IMR-90 (cell line): Measurements from ENCODE around the gene ARHGAP24. TPM values are rescaled to one million over a fixed set of nuclear protein-coding genes. Genes with fewer than 3 reads are reported as not detected.

Experiments used
- ATAC-seq: fragments of 200-7000 bp; cut with Tn5 transposase; 2 replicates; pipeline ENCODE4 v1.9.1; 2020; ENCODE audit warnings: low read depth, mild to moderate bottlenecking, moderate library complexity
- BruUV-seq: library from RNA; stranded (reverse); fragments of 400-500 nt; replicated peaks from 2 replicates; lab custom pipeline; 2021; lab: Mats Ljungman, UMichigan
- CTCF ChIA-PET: fragments of 300-600 bp; formaldehyde crosslinking; extraction: SDS; loops from one replicate; lab custom pipeline; 2021; ENCODE audit warnings: antibody characterized with exemption; lab: Yijun Ruan, JAX
- POLR2A ChIA-PET: fragments of 300-600 bp; sonication (Branson Sonifier 250); formaldehyde crosslinking; loops from one replicate; lab custom pipeline; 2022; ENCODE audit warnings: antibody characterized with exemption; ENCODE audit not compliant: unreplicated experiment; lab: Charles Lee
- DNase-seq: peaks from one replicate; pipeline ENCODE4 v3.0.0; 2013
- H2AFZ ChIP-seq: replicated peaks from 2 replicates; pipeline ENCODE3; 2013; ENCODE audit warnings: low read length, mild to moderate bottlenecking; ENCODE audit not compliant: poor library complexity
- H2AK5ac ChIP-seq: 2 replicates; pipeline ENCODE4 v1.6.1; 2013; ENCODE audit warnings: low read depth, low read length, inconsistent platforms
- H2AK9ac ChIP-seq: replicated peaks from 2 replicates; pipeline ENCODE3; 2013; ENCODE audit warnings: mild to moderate bottlenecking, low read depth, low read length, moderate library complexity; ENCODE audit not compliant: poor library complexity
- H2BK120ac ChIP-seq: 2 replicates; pipeline ENCODE4 v1.6.1; 2013; ENCODE audit warnings: low read depth, low read length, inconsistent platforms
- H2BK15ac ChIP-seq: 3 replicates; pipeline ENCODE4 v1.6.1; 2013; ENCODE audit warnings: low read depth, low read length, inconsistent platforms
- H2BK20ac ChIP-seq: 2 replicates; pipeline ENCODE4 v1.6.1; 2013; ENCODE audit warnings: low read depth, mild to moderate bottlenecking, inconsistent platforms, low read length, moderate library complexity
- H2BK5ac ChIP-seq: 2 replicates; pipeline ENCODE4 v1.6.1; 2013; ENCODE audit warnings: mild to moderate bottlenecking, low read depth, low read length, inconsistent platforms; ENCODE audit not compliant: poor library complexity, severe bottlenecking
- H3K14ac ChIP-seq: replicated peaks from 2 replicates; pipeline ENCODE4 v1.6.1; 2013; ENCODE audit warnings: low read depth, low read length, inconsistent platforms
- H3K18ac ChIP-seq: 2 replicates; pipeline ENCODE4 v1.6.1; 2013; ENCODE audit warnings: low read depth, low read length, control low read depth
- H3K23ac ChIP-seq: 2 replicates; pipeline ENCODE4 v1.6.1; 2013; ENCODE audit warnings: low read depth, low read length, inconsistent platforms
- H3K27ac ChIP-seq: 2 replicates; pipeline ENCODE4 v1.5.1; 2013; ENCODE audit warnings: mild to moderate bottlenecking, control low read depth, low read length; ENCODE audit not compliant: insufficient read depth
- H3K27me3 ChIP-seq: 2 replicates; pipeline ENCODE4 v1.6.1; 2013; ENCODE audit warnings: low read length; ENCODE audit not compliant: control insufficient read depth, insufficient read depth
- H3K36me3 ChIP-seq: 2 replicates; pipeline ENCODE4 v1.6.1; 2013; ENCODE audit warnings: low read length, mixed read lengths; ENCODE audit not compliant: control insufficient read depth, insufficient read depth
- H3K4ac ChIP-seq: 2 replicates; pipeline ENCODE4 v1.6.1; 2013; ENCODE audit warnings: low read depth, low read length, inconsistent platforms
- H3K4me1 ChIP-seq: 2 replicates; pipeline ENCODE4 v1.6.1; 2013; ENCODE audit warnings: low read length, mixed read lengths; ENCODE audit not compliant: control insufficient read depth, insufficient read depth
- H3K4me2 ChIP-seq: 2 replicates; pipeline ENCODE4 v1.6.1; 2013; ENCODE audit warnings: low read depth, mild to moderate bottlenecking, control low read depth, low read length, moderate library complexity
- H3K4me3 ChIP-seq: 2 replicates; pipeline ENCODE4 v1.5.1; 2013; ENCODE audit warnings: low read depth, mild to moderate bottlenecking, control low read depth, low read length, moderate library complexity; ENCODE audit not compliant: insufficient read depth
- H3K56ac ChIP-seq: 2 replicates; pipeline ENCODE4 v1.6.1; 2013; ENCODE audit warnings: low read length, inconsistent platforms; ENCODE audit not compliant: insufficient read depth; ENCODE audit errors: extremely low read depth
- H3K79me1 ChIP-seq, 2 experiments: 2 replicates each; pipeline ENCODE4 v1.6.1; 2013; ENCODE audit warnings: low read length in 2 of 2, inconsistent platforms in 1 of 2, low read depth in 1 of 2
- H3K9ac ChIP-seq: 2 replicates; pipeline ENCODE4 v1.6.1; 2013; ENCODE audit warnings: low read depth, low read length, control low read depth
- H3K9me1 ChIP-seq: 2 replicates; pipeline ENCODE4 v1.6.1; 2013; ENCODE audit warnings: low read length, inconsistent platforms; ENCODE audit not compliant: insufficient read depth
- H3K9me3 ChIP-seq: 2 replicates; pipeline ENCODE4 v1.6.1; 2013; ENCODE audit warnings: low read length; ENCODE audit not compliant: control insufficient read depth, insufficient read depth
- H4K20me1 ChIP-seq: 2 replicates; pipeline ENCODE4 v1.6.1; 2013; ENCODE audit warnings: low read length, inconsistent platforms; ENCODE audit not compliant: insufficient read depth
- H4K5ac ChIP-seq: 2 replicates; pipeline ENCODE4 v1.6.1; 2013; ENCODE audit warnings: mild to moderate bottlenecking, low read depth, low read length, control low read depth
- H4K8ac ChIP-seq, 2 experiments: 2 replicates each; pipeline ENCODE4 v1.6.1; 2013; ENCODE audit warnings: low read depth in 2 of 2, low read length in 2 of 2, control low read depth in 1 of 2, inconsistent platforms in 1 of 2
- H4K91ac ChIP-seq: 2 replicates; pipeline ENCODE4 v1.6.1; 2013; ENCODE audit warnings: low read depth, low read length, inconsistent platforms; ENCODE audit not compliant: insufficient read depth
- MAZ ChIP-seq: IDR thresholded peaks from 2 replicates; pipeline ENCODE4 v1.6.1; 2012; ENCODE audit warnings: low read depth, mild to moderate bottlenecking, low read length, improper control_type of control experiment, moderate library complexity, borderline replicate concordance
- RCOR1 ChIP-seq: IDR thresholded peaks from 2 replicates; pipeline ENCODE4 v1.6.1; 2012; ENCODE audit warnings: mild to moderate bottlenecking, low read length, improper control_type of control experiment; ENCODE audit not compliant: insufficient replicate concordance
- WGBS, 2 experiments: methylation state at CpG; one replicate each; pipeline versions ENCODE4 v1.1.5 to v1.1.7; 2013; ENCODE audit warnings: missing lambda C conversion rate in 2 of 2; ENCODE audit not compliant: insufficient read length in 1 of 2; ENCODE audit errors: extremely low coverage in 2 of 2; 5-methylcytosine and 5-hydroxymethylcytosine counted together
- dilution Hi-C: fragments of 300-500 bp; cut with HindIII; formaldehyde crosslinking; loops from one replicate; pipeline ENCODE4 v1.14.3; 2018; ENCODE audit warnings: low sequenced_read_pairs; ENCODE audit not compliant: unreplicated experiment
- in situ Hi-C: fragments of 300-500 bp; cut with MboI; formaldehyde crosslinking; loops from 3 replicates; pipeline ENCODE4 v1.14.3; 2019; ENCODE audit warnings: low sequenced_read_pairs, inconsistent platforms, mixed read lengths
- intact Hi-C: fragments of 100-400 bp; cut with micrococcal nuclease; formaldehyde crosslinking; loops from 2 replicates; pipeline ENCODE4 v1.10.0; 2022
- polyA plus RNA-seq, 3 experiments: library from polyadenylated mRNA; depleted of rRNA; stranded (reverse); fragments of >200 nt; gene quantifications; 2 replicates each; pipeline ENCODE4 v1.2.3, GENCODE V29; 2012; ENCODE audit warnings: low replicate concordance in 1 of 3
- total RNA-seq: library from RNA; depleted of rRNA; stranded (reverse); fragments of >200 nt; gene quantifications from 2 replicates; pipeline ENCODE4 v1.2.3, GENCODE V29; 2012
- TF ChIP-seq, protein P1 (sequence below): fragments of 150-350 bp; IDR thresholded peaks from 2 replicates; pipeline ENCODE4 v1.6.1; 2017; ENCODE audit warnings: mild to moderate bottlenecking, antibody characterized with exemption, low read length, low read depth

The ARHGAP24 gene
- total and polyA plus RNA-seq, 2 of the 4 experiments (the other 2 are of a cell fraction), result 11.9 to 24.0 TPM

DNA sequence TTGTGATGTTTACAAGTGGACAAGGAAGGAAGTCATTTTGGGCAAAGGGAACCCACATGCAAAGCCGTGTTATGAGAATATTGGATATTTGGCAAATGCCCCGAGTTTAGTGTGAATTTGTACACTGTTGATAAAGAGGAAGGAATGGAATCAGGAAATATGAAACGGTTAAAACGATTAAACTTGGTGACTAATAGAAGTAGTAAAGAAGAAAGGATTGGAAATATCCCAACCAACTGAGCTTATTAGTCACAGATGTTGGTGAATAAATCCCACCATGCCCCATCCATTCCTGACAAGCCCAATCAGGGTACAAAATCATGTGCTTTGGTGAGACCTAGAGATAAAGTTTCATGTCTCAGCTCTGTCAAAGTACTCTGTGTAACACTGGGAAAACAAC, 22.0 kb downstream of the ARHGAP24 start:
- POLR2A ChIA-PET, result no interaction called here
- peak; percentile 39 for DNase-seq
- Histone ChIP-seq H3K9ac (no peak overlapping the region), H4K8ac (no peak overlapping the region), H3K36me3 (no peaks in the 10 kb centered on the region), H2AK5ac (no peak overlapping the region), H2BK5ac (no peak overlapping the region), H2AK9ac (no peak overlapping the region), H2BK15ac (no peak overlapping the region), H3K4ac (no peak overlapping the region), H2AFZ (no peak overlapping the region), H3K4me3 (no peak overlapping the region), H2BK120ac (no peak overlapping the region), H3K56ac (no peak overlapping the region), H4K91ac (no peak overlapping the region), H3K9me3 (no peaks in the 10 kb centered on the region), H3K27ac (no peak overlapping the region), H4K5ac (no peak overlapping the region), H3K23ac (no peak overlapping the region), H3K9me1 (no peaks in the 10 kb centered on the region), H4K20me1 (no peaks in the 10 kb centered on the region), H3K79me1 (no peaks in the 10 kb centered on the region), H3K4me2 (no peak overlapping the region), H3K14ac (no peak overlapping the region), H3K18ac (no peak overlapping the region), H3K4me1 (peaks cover 2% of the 10 kb centered on the region), H2BK20ac (no peak overlapping the region), H3K27me3 (no peaks in the 10 kb centered on the region)
- dilution Hi-C loops, result no loop called here
- in situ Hi-C loops, result no loop called here
- intact Hi-C loops, result no loop called here
- TF ChIP-seq, protein P1, sequence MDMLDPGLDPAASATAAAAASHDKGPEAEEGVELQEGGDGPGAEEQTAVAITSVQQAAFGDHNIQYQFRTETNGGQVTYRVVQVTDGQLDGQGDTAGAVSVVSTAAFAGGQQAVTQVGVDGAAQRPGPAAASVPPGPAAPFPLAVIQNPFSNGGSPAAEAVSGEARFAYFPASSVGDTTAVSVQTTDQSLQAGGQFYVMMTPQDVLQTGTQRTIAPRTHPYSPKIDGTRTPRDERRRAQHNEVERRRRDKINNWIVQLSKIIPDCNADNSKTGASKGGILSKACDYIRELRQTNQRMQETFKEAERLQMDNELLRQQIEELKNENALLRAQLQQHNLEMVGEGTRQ, result no peak
- no peak for TF ChIP-seq RCOR1
- no peak for TF ChIP-seq MAZ
- WGBS, 2 experiments, result 10% methylated on average over 2 of the region's 4 CpGs; no CpG with 5 or more reads in 1 of the 2 experiments
- BruUV-seq, result no TSS peak
- CTCF ChIA-PET, result no interaction called here
- no peak for ATAC-seq
